ENCODE measurements around the gene CEP20.

CEP20 gene

DNA sequence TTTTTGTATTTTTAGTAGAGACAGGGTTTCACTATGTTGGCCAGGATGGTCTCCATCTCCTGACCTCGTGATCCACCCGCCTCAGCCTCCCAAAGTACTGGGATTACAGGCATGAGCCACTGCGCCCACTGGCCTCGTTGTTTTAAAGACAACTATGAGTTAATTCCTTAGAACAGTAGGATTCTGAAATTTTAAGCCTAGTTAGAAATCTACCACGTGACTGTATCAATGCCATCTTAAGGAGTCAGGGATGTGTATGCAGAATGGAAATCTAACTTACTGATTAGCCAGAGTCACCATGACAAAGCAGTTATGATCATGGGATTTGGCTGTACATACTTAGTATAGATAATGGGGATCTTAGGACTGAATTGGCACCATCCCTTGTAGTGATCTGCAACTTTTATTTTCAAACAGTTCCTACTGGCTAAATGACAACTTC is 2.8 kb downstream of the CEP20 start:
- TF ChIP-seq, protein P1, sequence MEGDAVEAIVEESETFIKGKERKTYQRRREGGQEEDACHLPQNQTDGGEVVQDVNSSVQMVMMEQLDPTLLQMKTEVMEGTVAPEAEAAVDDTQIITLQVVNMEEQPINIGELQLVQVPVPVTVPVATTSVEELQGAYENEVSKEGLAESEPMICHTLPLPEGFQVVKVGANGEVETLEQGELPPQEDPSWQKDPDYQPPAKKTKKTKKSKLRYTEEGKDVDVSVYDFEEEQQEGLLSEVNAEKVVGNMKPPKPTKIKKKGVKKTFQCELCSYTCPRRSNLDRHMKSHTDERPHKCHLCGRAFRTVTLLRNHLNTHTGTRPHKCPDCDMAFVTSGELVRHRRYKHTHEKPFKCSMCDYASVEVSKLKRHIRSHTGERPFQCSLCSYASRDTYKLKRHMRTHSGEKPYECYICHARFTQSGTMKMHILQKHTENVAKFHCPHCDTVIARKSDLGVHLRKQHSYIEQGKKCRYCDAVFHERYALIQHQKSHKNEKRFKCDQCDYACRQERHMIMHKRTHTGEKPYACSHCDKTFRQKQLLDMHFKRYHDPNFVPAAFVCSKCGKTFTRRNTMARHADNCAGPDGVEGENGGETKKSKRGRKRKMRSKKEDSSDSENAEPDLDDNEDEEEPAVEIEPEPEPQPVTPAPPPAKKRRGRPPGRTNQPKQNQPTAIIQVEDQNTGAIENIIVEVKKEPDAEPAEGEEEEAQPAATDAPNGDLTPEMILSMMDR (IDR thresholded peaks at IDR 0.05; ENCODE audit: insufficient read depth, missing control alignments): no peak
- FAIRE-seq (no peak), DNase-seq (ENCODE audit: insufficient read length, low spot score) (no peak)

DNA sequence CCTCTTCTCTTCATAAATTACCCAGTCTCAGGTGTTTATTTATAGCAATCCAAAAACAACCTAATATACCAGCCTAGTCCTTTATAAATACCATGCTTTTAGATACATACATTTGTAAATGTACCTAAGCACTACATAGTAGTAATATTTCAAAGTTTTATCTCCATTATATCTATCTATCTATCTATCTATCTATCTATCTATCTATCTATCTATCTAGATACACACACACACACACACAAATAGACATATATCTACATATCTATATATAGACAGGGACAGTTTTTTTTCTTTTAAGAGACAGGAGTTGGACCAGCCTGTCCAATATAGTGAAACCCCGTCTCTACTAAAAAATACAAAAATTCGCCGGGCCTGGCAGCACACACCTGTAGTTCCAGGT is 5.8 kb downstream of the CEP20 start:
- DNase-seq (ENCODE audit: insufficient read length, low spot score) (no peak), FAIRE-seq (no peak)
- TF ChIP-seq, protein P1 (IDR thresholded peaks at IDR 0.05; ENCODE audit: insufficient read depth, missing control alignments): no peak

DNA sequence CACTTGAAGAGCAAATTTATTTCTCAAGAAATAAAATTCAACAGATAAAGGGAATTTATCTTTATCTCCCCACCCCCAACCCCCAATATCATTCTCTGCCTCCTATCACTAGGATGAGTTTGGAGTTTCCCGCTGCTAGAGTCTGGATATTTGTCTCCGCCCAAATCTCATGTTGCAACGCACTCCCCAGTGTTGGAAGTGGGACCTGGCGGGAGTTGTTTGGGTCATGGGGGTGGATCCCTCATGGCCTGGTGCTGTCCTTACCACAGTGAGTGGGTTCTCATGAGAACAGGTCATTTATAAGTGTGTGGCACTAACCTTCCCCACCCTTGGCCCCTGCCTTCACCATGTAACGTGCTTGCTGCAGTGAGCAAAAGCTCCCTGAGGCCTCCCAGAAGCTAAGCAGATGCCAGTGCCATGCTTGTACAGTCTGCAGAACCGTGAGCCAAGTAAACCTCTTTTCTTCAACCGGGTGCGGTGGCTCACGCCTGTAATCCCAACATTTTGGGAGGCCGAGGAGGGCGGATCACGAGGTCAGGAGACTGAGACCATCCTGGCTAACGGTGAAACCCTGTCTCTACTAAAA is 6.5 kb downstream of the CEP20 start:
- DNase-seq (ENCODE audit: insufficient read length, low spot score) (no peak), FAIRE-seq (no peak)
- TF ChIP-seq, protein P1 (IDR thresholded peaks at IDR 0.05; ENCODE audit: insufficient read depth, missing control alignments): no peak

DNA sequence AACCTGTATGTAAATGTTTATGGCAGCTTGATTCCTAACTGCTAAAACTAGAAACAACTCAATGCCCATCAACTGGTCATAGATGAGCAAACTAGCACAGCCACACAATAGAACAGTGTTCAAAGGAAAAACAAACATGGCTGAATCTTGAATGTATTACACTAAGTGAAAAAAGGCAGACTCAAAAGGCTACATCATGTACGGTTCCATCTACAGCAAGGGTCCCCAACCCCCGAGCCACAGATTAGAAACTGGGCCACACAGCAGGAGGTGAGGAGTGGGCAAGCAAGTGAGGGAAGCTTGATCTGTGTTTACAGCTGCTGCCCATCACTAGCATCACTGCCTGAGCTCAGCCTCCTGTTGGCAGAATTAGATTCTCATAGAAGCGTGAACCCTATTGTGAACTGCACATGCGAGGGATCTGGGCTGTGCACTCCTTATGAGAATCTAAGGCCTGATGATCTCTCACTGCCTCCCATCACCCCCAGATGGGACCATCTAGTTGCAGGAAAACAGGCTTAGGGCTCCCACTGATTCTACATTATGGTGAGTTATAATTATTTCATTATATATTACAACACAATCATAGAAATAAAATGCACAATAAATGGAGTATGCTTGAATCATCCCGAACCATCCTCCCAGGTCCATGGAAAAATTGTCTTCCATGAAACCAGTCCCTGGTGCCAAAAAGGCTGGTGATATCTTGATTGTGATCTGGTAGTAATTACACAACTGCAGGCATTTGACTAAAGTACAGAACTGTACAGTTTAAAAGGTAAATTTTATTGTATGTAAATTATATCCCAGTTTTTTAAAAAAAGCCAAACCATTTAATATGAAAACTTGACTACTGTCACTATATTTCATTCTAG is 7.7 kb downstream of the CEP20 start:
- DNase-seq (ENCODE audit: insufficient read length, low spot score): no peak
- TF ChIP-seq, protein P1 (IDR thresholded peaks at IDR 0.05; ENCODE audit: insufficient read depth, missing control alignments): no peak
- no peak for FAIRE-seq

DNA sequence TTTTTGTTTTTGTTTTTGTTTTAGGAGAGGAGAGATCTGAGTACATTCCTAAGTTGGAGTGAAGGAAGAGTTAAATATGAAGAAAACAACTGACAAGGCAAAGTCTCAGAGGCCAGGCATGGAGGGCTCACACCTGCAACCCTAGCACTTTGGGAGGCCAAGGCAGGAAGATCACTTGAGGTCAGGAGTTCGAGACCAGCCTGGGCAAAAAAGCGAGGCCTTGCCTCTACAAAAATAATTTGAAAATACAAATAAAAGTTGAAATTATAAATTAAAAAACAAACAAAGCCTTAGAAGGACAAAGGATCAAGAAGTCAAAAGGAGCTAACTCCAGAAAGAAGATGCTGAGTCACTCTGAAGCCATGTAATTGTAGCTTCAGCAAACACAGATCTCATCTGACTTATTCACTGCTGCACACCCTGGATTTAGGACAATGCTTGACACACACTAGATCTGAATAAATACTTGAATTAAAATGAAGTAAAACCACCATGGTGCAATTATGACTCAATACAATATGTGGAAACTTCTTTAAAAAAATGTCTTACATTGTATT is 9.1 kb downstream of the CEP20 start:
- FAIRE-seq (no peak), DNase-seq (ENCODE audit: insufficient read length, low spot score) (no peak)
- TF ChIP-seq, protein P1 (IDR thresholded peaks at IDR 0.05; ENCODE audit: insufficient read depth, missing control alignments): no peak

DNA sequence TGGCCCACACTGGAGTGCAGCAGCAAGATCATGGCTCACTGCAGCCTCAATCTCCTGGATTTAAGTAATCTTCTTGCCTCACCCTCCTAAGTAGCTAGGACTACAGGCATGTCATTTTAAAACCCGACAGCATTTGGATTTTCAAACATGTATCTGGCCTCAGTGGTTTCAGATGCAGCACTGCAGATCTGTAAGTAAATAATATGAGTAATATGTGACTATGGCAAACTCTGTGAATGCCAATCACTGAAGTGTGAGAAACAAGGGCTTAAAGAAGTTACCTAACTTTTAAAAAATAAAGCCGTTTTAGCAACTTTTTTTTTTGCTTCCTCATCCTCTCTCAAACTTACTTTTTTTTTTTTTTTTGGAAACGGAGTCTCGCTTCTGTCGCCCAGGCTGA is 11.9 kb downstream of the CEP20 start:
- no peak for DNase-seq (ENCODE audit: insufficient read length, low spot score)
- TF ChIP-seq, protein P1 (IDR thresholded peaks at IDR 0.05; ENCODE audit: insufficient read depth, missing control alignments): no peak
- FAIRE-seq: no peak

Measured in D721Med (cell line).